Esophagus muscularis mucosa (tissue), 3 donors: Measurements from ENCODE around the gene RPRML.

Experiments
- CTCF ChIP-seq, 3 experiments: fragments of 200-600 bp in 2 of 3; fragments of 450-650 bp in 1 of 3; sonication (generic) in 2 of 3; IDR thresholded peaks; one replicate each; pipeline ENCODE4 v1.5.1; 2017 to 2019; ENCODE audit warnings: antibody characterized with exemption in 3 of 3, mild to moderate bottlenecking in 2 of 3, moderate library complexity in 1 of 3
- POLR2A ChIP-seq: fragments of 450-650 bp; IDR thresholded peaks from one replicate; pipeline ENCODE4 v1.6.1; 2017; ENCODE audit warnings: antibody characterized with exemption, moderate library complexity, mild to moderate bottlenecking, low read depth
- POLR2AphosphoS5 ChIP-seq, 2 donors: sonication (generic); formaldehyde crosslinking; IDR thresholded peaks; one replicate each; pipeline ENCODE4 v1.6.1; 2017; ENCODE audit warnings: antibody characterized with exemption in 2 of 2

- no peak for TF ChIP-seq POLR2A
- TF ChIP-seq POLR2AphosphoS5 (IDR thresholded peaks at IDR 0.05), result no peak
- TF ChIP-seq CTCF (IDR thresholded peaks at IDR 0.05), result no peak
These were observed 12.6 kb upstream of the RPRML start for GRCh38 chr17:46991617-46992016.
